ENCODE data around the gene GPR135. TPM values are rescaled to one million over a fixed set of nuclear protein-coding genes. Genes with fewer than 3 reads are reported as not detected.

GPR135 gene
- polyA plus RNA-seq, 1 donor (not counting 4 experiments of a cell fraction or from before 2014, with no cell fraction given): 0.90 TPM

GRCh38 chr14:59474172-59474571 is 9.0 kb upstream of the GPR135 start:
- H3K4me2 ChIP-seq (ENCODE audit: control insufficient read depth, extremely low read depth, insufficient read depth, low read depth, low read length): no peak overlapping the region
- dilution Hi-C loops (cut with MboI; ENCODE audit: extremely low pct_ligation_motif_present, low sequenced_read_pairs): no loop called here
- H3K36me3 ChIP-seq (ENCODE audit: control insufficient read depth in 2 of 2, extremely low read depth in 1 of 2, insufficient read depth in 2 of 2, low read length in 2 of 2): peaks cover 14% of the 10 kb centered on the region in 2 experiments

GRCh38 chr14:59464486-59465315 is 479 bp downstream of the GPR135 start:
- DNase-seq (ENCODE audit: low read depth, low spot score): no peak
- Histone ChIP-seq H3K27ac (ENCODE audit: control insufficient read depth, insufficient read depth, low read length) (no peak overlapping the region), H3K9me1 (ENCODE audit: control insufficient read depth, extremely low read depth, insufficient read depth, low read length) (no peaks in the 10 kb centered on the region), H3K4me1 (ENCODE audit: control insufficient read depth, extremely low read depth, insufficient read depth, low read length) (peaks cover 3% of the 10 kb centered on the region), H3K4me3 (ENCODE audit: control insufficient read depth in 2 of 3, extremely low read depth in 1 of 3, insufficient read depth in 2 of 3, low read depth in 1 of 3, low read length in 3 of 3) (peak overlapping the region; percentile 22 to 57 (median 22)), H2AFZ (ENCODE audit: control insufficient read depth, low read length) (peak overlapping the region; percentile 66), H3K79me2 (ENCODE audit: control insufficient read depth, insufficient read depth, low read length) (no peaks in the 10 kb centered on the region), H3K9ac (ENCODE audit: control insufficient read depth, extremely low read depth, insufficient read depth, low read length) (peak overlapping the region; percentile 13), H3K27me3 (ENCODE audit: control insufficient read depth, extremely low read depth, insufficient read depth, low read length) (no peaks in the 10 kb centered on the region), H3K36me3 (ENCODE audit: control insufficient read depth in 2 of 2, extremely low read depth in 1 of 2, insufficient read depth in 2 of 2, low read length in 2 of 2) (peaks cover 2 to 7% of the 10 kb centered on the region in 2 experiments), H3K9me3 (ENCODE audit: control insufficient read depth, low read depth, low read length) (no peaks in the 10 kb centered on the region), H4K20me1 (ENCODE audit: control insufficient read depth, extremely low read depth, insufficient read depth, low read length) (no peaks in the 10 kb centered on the region), H3K4me2 (ENCODE audit: control insufficient read depth, extremely low read depth, insufficient read depth, low read depth, low read length) (peak overlapping the region; percentile 68)
- FAIRE-seq: no peak
- dilution Hi-C loops (cut with MboI; ENCODE audit: extremely low pct_ligation_motif_present, low sequenced_read_pairs): no loop called here
- no peak for TF ChIP-seq EZH2 (IDR thresholded peaks at IDR 0.05; ENCODE audit: low read length)

More at GRCh38 chr14:59474172-59474571, 9.0 kb upstream of the GPR135 start:
- H4K20me1 ChIP-seq (ENCODE audit: control insufficient read depth, extremely low read depth, insufficient read depth, low read length): no peaks in the 10 kb centered on the region
- no peak overlapping the region for H3K9ac ChIP-seq (ENCODE audit: control insufficient read depth, extremely low read depth, insufficient read depth, low read length)
- H3K9me1 ChIP-seq (ENCODE audit: control insufficient read depth, extremely low read depth, insufficient read depth, low read length): no peaks in the 10 kb centered on the region
- H3K27ac ChIP-seq (ENCODE audit: control insufficient read depth, insufficient read depth, low read length): no peak overlapping the region
- DNase-seq (ENCODE audit: low read depth, low spot score) (no peak), FAIRE-seq (no peak)
- H3K4me1 ChIP-seq (ENCODE audit: control insufficient read depth, extremely low read depth, insufficient read depth, low read length): no peaks in the 10 kb centered on the region
- H3K4me3 ChIP-seq (ENCODE audit: control insufficient read depth in 2 of 3, extremely low read depth in 1 of 3, insufficient read depth in 2 of 3, low read depth in 1 of 3, low read length in 3 of 3): no peak overlapping the region
- H3K9me3 ChIP-seq (ENCODE audit: control insufficient read depth, low read depth, low read length): no peaks in the 10 kb centered on the region
- H3K79me2 ChIP-seq (ENCODE audit: control insufficient read depth, insufficient read depth, low read length): peaks cover 2% of the 10 kb centered on the region
- TF ChIP-seq CTCF (optimal IDR thresholded peaks at IDR 0.05 in 1 of 3, IDR thresholded peaks at IDR 0.05 in 1 of 3, conservative IDR thresholded peaks at IDR 0.05 in 1 of 3; ENCODE audit: extremely low read depth in 1 of 3, insufficient read depth in 2 of 3, low read length in 3 of 3): no peak
- no peak for TF ChIP-seq EZH2 (IDR thresholded peaks at IDR 0.05; ENCODE audit: low read length)
- no peak overlapping the region for H2AFZ ChIP-seq (ENCODE audit: control insufficient read depth, low read length)
- H3K27me3 ChIP-seq (ENCODE audit: control insufficient read depth, extremely low read depth, insufficient read depth, low read length): no peaks in the 10 kb centered on the region
